GM10266 (cell line): ENCODE data around the gene CDHR5.

Experiments used
- DNase-seq: peaks from one replicate; pipeline ENCODE4 v3.0.0; 2012; ENCODE audit errors: extremely low spot score
- TF ChIP-seq, protein P1 (sequence below): IDR thresholded peaks from 2 replicates; pipeline ENCODE4 v1.5.1; 2012; ENCODE audit warnings: mild to moderate bottlenecking, low read depth; ENCODE audit not compliant: control insufficient read depth, insufficient read depth; ENCODE audit errors: missing control alignments

CDHR5 gene

DNA sequence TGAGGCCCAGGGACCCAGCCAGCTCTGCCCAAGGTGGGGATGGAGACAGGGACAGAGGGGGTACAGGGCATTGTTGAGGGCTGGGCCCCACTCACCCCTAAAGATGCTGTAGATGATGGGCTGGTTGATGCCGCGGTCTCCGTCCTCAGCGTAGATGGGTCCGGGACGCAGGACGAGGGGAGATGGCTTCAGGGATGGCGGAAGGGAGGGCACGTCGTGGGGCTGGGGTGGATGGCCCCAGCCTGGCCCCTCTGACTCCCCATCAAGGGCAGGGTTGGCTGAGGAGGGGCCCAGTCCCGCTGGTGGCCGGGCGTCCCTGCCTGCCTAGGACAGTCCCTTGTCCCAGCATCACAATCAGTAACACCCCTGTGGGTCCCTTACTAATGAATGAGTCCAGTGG lies 4.6 kb downstream of the CDHR5 start:
- DNase-seq = no peak
- TF ChIP-seq, protein P1, sequence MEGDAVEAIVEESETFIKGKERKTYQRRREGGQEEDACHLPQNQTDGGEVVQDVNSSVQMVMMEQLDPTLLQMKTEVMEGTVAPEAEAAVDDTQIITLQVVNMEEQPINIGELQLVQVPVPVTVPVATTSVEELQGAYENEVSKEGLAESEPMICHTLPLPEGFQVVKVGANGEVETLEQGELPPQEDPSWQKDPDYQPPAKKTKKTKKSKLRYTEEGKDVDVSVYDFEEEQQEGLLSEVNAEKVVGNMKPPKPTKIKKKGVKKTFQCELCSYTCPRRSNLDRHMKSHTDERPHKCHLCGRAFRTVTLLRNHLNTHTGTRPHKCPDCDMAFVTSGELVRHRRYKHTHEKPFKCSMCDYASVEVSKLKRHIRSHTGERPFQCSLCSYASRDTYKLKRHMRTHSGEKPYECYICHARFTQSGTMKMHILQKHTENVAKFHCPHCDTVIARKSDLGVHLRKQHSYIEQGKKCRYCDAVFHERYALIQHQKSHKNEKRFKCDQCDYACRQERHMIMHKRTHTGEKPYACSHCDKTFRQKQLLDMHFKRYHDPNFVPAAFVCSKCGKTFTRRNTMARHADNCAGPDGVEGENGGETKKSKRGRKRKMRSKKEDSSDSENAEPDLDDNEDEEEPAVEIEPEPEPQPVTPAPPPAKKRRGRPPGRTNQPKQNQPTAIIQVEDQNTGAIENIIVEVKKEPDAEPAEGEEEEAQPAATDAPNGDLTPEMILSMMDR = no peak

DNA sequence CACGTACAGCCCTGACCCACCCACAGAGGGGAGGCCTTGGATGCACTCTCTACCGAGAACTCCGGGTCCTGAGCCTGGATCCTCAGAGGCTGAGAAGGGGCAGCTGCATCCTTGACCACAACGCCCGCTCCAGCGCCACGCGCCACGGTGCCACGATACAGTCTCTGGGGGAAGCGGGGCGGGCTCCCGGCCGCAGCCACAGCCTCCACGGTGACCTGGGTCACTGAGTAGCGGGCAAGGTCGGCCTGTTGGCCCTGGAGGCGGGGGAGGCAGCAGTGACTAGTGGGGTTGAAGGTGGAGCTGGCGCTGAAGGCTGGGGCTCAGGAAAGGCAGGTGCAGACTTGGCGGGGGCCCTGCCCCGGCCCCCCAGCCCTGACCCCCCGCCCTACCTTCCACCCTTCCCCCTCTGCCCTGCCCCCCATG lies 5.1 kb downstream of the CDHR5 start:
- TF ChIP-seq, protein P1 = no peak
- no peak for DNase-seq

DNA sequence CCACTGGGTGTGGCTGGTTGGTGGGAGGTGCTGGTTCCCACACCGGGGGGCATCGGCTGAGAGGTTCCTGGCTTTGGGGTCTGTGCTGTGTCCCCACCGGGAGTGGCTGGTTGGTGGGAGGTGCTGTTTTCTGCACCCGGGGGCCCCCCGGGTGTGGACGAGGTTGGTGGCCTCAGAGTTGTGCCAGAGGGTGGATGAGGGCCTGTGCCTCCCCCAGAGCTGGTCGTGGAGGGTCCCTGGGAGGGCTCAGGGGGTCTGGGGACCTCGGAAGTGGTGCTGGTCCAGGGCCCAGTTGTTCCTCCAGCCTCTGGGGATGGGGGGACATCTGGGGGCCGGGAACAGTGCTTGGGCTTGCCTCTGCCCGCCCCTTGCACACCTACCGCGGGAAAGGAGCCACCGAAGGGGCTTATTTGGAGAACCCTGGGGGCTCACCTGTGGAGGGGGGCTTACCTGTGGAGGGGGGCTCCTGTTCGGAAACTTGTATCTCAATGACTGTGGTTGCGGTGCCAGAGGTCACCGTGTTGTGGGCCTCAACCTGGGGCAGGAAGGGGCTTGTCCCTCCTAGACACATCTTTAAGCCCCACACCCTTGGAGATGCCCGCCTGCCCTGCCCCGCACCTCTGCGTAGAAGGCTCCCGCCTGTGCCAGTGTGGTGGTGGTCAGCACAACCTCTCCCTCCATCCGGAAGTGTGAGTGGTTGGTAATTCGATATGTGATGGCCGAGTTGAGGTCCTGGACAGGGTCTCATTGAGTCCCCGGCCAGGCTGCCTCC lies 5.7 kb downstream of the CDHR5 start:
- DNase-seq = no peak
- TF ChIP-seq, protein P1 = no peak

DNA sequence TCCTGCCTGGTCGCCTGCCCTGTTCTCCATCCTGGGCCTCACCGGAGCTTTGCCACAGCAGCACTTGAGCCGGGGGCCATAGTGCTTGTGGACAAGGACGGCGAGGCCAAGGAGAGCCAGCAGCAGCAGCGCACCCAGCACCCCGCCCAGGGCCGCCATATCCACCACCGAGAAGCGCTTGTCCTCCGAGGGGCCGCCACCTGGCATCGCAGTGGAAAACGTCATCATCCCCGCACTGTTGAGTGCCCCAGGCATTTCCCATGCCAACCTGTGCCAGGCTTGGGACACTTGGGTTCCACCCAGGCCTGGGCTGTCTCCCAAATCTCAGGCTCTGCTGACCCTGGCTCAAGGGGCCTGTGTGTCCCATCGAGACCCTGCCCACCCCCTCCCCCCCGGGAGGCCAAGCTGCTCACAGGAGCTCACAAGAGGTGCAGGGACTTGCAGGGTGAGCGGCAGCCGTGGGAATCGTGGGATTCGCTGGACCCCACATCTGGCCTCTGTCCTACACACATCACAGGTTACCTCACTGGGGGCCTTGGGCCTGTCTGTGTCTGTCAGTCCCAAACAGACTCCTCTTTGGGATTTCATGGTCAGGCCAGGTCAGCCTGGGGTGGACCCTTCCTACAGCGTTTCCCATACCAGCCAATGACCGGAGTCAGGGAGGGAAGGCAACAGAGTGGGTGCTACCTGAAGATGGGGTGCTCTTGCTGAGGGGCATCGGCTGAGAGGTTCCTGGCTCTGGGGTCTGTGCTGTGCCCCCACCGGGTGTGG lies 6.7 kb downstream of the CDHR5 start:
- DNase-seq = no peak
- TF ChIP-seq, protein P1 = no peak

DNA sequence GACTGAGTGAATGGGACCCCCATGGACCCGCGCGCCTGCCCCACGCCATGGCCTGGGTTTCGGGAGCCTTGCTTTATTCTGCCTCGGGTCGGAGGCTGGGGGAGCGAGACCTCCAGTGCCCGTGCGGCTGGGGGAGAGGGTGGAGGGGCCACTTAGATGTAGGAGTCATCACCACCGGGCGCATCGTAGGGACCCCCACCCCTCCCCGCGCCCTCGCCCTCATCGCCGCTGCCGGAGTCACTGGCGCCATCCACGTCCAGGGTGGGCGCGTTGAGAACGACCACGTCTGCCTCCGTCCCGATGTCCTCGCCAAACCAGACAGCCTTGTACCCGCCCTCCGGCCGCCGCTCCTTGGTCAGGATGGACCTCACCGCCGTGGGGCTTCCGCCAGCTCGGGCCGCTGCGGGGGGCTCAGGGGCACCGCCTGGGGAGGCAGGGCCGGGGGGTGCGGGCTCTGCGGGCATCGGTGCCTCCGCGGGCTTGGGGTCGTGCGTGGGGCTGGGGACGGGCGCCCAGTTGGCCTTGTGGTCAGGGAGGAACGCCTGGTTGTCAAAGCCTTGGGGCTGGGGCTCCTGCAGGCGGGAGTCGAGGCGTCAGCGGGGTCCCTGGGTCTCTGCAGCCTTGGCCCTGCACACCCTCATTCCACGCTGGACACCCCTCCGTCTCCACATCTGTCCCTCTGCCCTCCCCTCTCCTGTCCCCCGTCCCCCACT lies 7.4 kb downstream of the CDHR5 start:
- TF ChIP-seq, protein P1 = no peak
- no peak for DNase-seq

DNA sequence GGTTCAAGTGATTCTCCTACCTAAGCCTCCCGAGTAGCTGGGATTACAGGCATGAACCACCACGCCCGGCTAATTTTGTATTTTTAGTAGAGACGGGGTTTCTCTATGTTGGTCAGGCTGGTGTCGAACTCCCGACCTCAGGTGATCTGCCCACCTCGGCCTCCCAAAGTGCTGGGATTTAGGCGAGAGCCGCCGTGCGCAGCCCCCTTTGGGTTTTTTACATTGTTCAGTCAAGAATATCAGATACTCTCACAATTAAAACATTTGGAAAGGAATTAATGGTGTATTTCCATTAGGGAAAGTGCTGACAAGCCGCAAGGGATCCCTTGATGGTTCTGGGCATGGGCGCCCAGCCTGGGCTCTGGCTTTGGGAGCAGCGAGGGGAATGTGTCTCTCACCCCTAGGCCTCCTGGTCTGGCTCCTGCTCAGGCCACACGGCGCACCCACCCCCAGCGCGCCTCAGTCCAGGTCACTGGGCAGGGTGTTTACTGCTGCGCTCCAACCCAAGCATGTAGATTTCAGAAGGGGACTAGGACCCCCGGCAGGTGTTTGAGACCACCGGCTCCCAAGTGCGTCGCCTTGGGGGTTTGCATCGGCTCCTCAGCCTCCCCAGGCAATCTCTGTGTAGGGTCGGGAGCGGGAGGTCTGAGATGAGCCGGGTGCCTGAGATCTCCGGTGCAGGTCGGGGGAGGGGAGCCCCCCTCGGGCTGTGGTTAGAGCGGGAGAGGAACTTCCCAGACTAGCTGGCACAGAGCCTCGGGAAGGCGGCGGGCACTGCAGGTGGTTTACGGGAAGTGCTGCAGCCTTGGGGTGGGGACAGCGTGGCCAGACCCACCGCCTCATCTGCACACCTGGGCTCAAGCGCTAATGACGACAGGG lies 8.2 kb downstream of the CDHR5 start:
- TF ChIP-seq, protein P1 = no peak
- DNase-seq = no peak
